Stimulated activated CD8-positive, alpha-beta memory T cell treated with anti-CD3 and anti-CD28 coated beads, Interleukin-12 subunit alpha, Interleukin-12 subunit beta, amount 100 ng/mL, for 4 hours (primary cell): Measurements from ENCODE around the gene CDK19.
"Not testable (repeated sequence)": the region's sequence is repeated elsewhere in the genome, so short reads cannot be mapped to it uniquely, and the experiment has no call there.

Experiments
- DNase-seq: peaks from one replicate; pipeline ENCODE4 v3.0.0-alpha.2; 2020; ENCODE audit warnings: low read depth

Gene CDK19

GRCh38 chr6:110756817-110757216 lies 58.5 kb downstream of the CDK19 start:
- DNase-seq = no peak

GRCh38 chr6:110755411-110755834 lies 59.8 kb downstream of the CDK19 start:
- no peak for DNase-seq

- DNase-seq = not testable (repeated sequence)
Observed at GRCh38 chr6:110753936-110754668, 61.2 kb downstream of the CDK19 start.

- DNase-seq = no peak
Observed at GRCh38 chr6:110748453-110748852, 66.8 kb downstream of the CDK19 start.

GRCh38 chr6:110746680-110747079 lies 68.6 kb downstream of the CDK19 start:
- no peak for DNase-seq

GRCh38 chr6:110744991-110745390 lies 70.3 kb downstream of the CDK19 start:
- DNase-seq = no peak

- not testable (repeated sequence) for DNase-seq
Observed at GRCh38 chr6:110742552-110742951, 72.7 kb downstream of the CDK19 start.

- DNase-seq = no peak
Observed at GRCh38 chr6:110741517-110741916, 73.8 kb downstream of the CDK19 start.

GRCh38 chr6:110738899-110739365 lies 76.3 kb downstream of the CDK19 start:
- DNase-seq = no peak

GRCh38 chr6:110735666-110736065 lies 79.6 kb downstream of the CDK19 start:
- DNase-seq = no peak

- DNase-seq = no peak
Observed at GRCh38 chr6:110731898-110732297, 83.4 kb downstream of the CDK19 start.

GRCh38 chr6:110731196-110731595 lies 84.1 kb downstream of the CDK19 start:
- no peak for DNase-seq

- no peak for DNase-seq
Observed at GRCh38 chr6:110728501-110728900, 86.8 kb downstream of the CDK19 start.

- DNase-seq = no peak
Observed at GRCh38 chr6:110723017-110723416, 92.3 kb downstream of the CDK19 start.

- no peak for DNase-seq
Observed at GRCh38 chr6:110720066-110720465, 95.2 kb downstream of the CDK19 start.

GRCh38 chr6:110719601-110720000 lies 95.7 kb downstream of the CDK19 start:
- not testable (repeated sequence) for DNase-seq

GRCh38 chr6:110714143-110714542 lies 101.1 kb downstream of the CDK19 start:
- no peak for DNase-seq

- no peak for DNase-seq
Observed at GRCh38 chr6:110712238-110712637, 103.0 kb downstream of the CDK19 start.

GRCh38 chr6:110710115-110710514 lies 105.2 kb downstream of the CDK19 start:
- DNase-seq = no peak

- no peak for DNase-seq
Observed at GRCh38 chr6:110708295-110708950, 106.8 kb downstream of the CDK19 start.

- DNase-seq = no peak
Observed at GRCh38 chr6:110705543-110705942, 109.7 kb downstream of the CDK19 start.

GRCh38 chr6:110703906-110704594 lies 111.2 kb downstream of the CDK19 start:
- no peak for DNase-seq
